Transverse colon (tissue), 4 donors: Measurements from ENCODE around the gene NUP214. TPM values are rescaled to one million over a fixed set of nuclear protein-coding genes. Genes with fewer than 3 reads are reported as not detected.

ENCODE experiments used
- DNase-seq: peaks from one replicate; pipeline ENCODE4 v3.0.0-alpha.2; 2019
- H3K27ac ChIP-seq, 4 donors: fragments of 200-600 bp; sonication (generic); 2 replicates each; pipeline ENCODE4 v1.5.1; 2016 to 2018; ENCODE audit warnings: inconsistent platforms in 4 of 4
- H3K27me3 ChIP-seq: fragments of 200-600 bp; sonication (generic); 2 replicates; pipeline ENCODE4 v1.5.1; 2017; ENCODE audit warnings: inconsistent platforms
- H3K36me3 ChIP-seq, 4 donors: fragments of 200-600 bp; sonication (generic); 2 replicates each; pipeline ENCODE4 v1.5.1; 2017 to 2019; ENCODE audit warnings: inconsistent platforms in 4 of 4
- H3K4me1 ChIP-seq, 4 donors: fragments of 200-600 bp; sonication (generic); 2 replicates each; pipeline ENCODE4 v1.5.1; 2017 to 2020; ENCODE audit warnings: inconsistent platforms in 4 of 4
- H3K4me3 ChIP-seq, 4 donors: fragments of 200-600 bp; sonication (generic); 1 replicate in 1 of 4; 2 replicates in 3 of 4; pipeline versions ENCODE4 v1.5.1 to v1.6.1; 2017 to 2019; ENCODE audit warnings: inconsistent platforms in 4 of 4
- H3K9me3 ChIP-seq, 2 donors: fragments of 200-600 bp; sonication (generic); 2 replicates each; pipeline ENCODE4 v1.5.1; 2017 to 2019; ENCODE audit warnings: inconsistent platforms in 2 of 2
- CTCF ChIP-seq, 5 experiments: fragments of 200-600 bp in 3 of 5; fragments of 450-650 bp in 2 of 5; sonication (generic) in 3 of 5; IDR thresholded peaks; 1 replicate in 2 of 5; 2 replicates in 3 of 5; pipeline ENCODE4 v1.5.1; 2016 to 2017; ENCODE audit warnings: antibody characterized with exemption in 5 of 5, inconsistent platforms in 3 of 5, mild to moderate bottlenecking in 2 of 5, moderate library complexity in 1 of 5
- EP300 ChIP-seq: sonication (generic); formaldehyde crosslinking; IDR thresholded peaks from one replicate; pipeline ENCODE4 v1.6.1; 2017; ENCODE audit warnings: antibody characterized with exemption, low read depth
- POLR2A ChIP-seq: fragments of 450-650 bp; IDR thresholded peaks from one replicate; pipeline ENCODE4 v1.6.1; 2016; ENCODE audit warnings: antibody characterized with exemption, mild to moderate bottlenecking, moderate library complexity
- POLR2AphosphoS5 ChIP-seq, 3 donors: sonication (generic); formaldehyde crosslinking; IDR thresholded peaks; one replicate each; pipeline ENCODE4 v1.6.1; 2016; ENCODE audit warnings: antibody characterized with exemption in 3 of 3
- WGBS, 2 donors: methylation state at CpG; one replicate each; pipeline ENCODE4 v1.1.5; 2018; ENCODE audit warnings: low coverage in 1 of 2; 5-methylcytosine and 5-hydroxymethylcytosine counted together
- in situ Hi-C, 4 donors: fragments of 200-750 bp; cut with MboI; loops; one replicate each; pipeline versions ENCODE4 v1.15.0 to v1.15.1; 2017; ENCODE audit warnings: low sequenced_read_pairs in 3 of 4, low pct_ligation_motif_present in 1 of 4, low pct_unique_long_range_greater_than_20kb in 1 of 4
- intact Hi-C: fragments of 100-400 bp; cut with DNase I; formaldehyde crosslinking; loops from one replicate; pipeline ENCODE4 v1.15.1; 2023; ENCODE audit warnings: low total_unique reads
- small RNA-seq, 4 donors: library from RNA; depleted of rRNA; stranded (forward); fragments of <200 nt; gene quantifications; one replicate each; pipeline ENCODE3, GENCODE V24; 2016
- total RNA-seq, 4 donors: library from RNA; depleted of rRNA; stranded (reverse); fragments of >200 nt; gene quantifications; one replicate each; pipeline ENCODE4 v1.1.0, GENCODE V29; 2016

NUP214 gene
- total RNA-seq, 4 donors from 2014 or later: 48.3 to 152 (median 85.9) TPM

- intact Hi-C loops (no loop called here), in situ Hi-C loops (no loop called here)
- 17% methylated on average over 37 of the region's 61 CpGs; no CpG with 5 or more reads in 1 of the 2 donors for WGBS, 2 donors
- no peak for DNase-seq
- TF ChIP-seq POLR2AphosphoS5 (IDR thresholded peaks at IDR 0.05) (no peak), CTCF (IDR thresholded peaks at IDR 0.05) (no peak), EP300 (no peak), POLR2A (no peak)
- H3K4me3 ChIP-seq: peak overlapping the region in 2 of 4 donors; percentile 18 to 27
- no peaks in the 10 kb centered on the region for H3K9me3 ChIP-seq
- H3K4me1 ChIP-seq: peaks cover 0 to 14% (median 7%) of the 10 kb centered on the region in 4 donors
- H3K27me3 ChIP-seq: peaks cover 38% of the 10 kb centered on the region
- no peaks in the 10 kb centered on the region for H3K36me3 ChIP-seq
- H3K27ac ChIP-seq: no peak overlapping the region
Observed at GRCh38 chr9:131282688-131283422, 157.5 kb downstream of the NUP214 start.

Small RNAs within 50 kb of the gene (small RNA-seq; reads per million reads assigned to genes)
- 0 reads per million in 4 donors for gene RNU6-881P

Other genes starting within 250 kb of the NUP214 start
- not detected for gene QRFP, start 228.8 kb upstream of the NUP214 start, total RNA-seq
- gene FIBCD1, start 186.3 kb upstream of the NUP214 start, total RNA-seq: 10 to 100 TPM in 1 of 4 donors, 1 to 10 TPM in 2, not detected in 1; 1.6 to 54.7 (median 3.3) TPM
- 1 to 10 TPM in 3 of 4 donors, under 1 TPM in 1; 0.82 to 6.6 (median 3.9) TPM for gene LAMC3, start 116.4 kb upstream of the NUP214 start, total RNA-seq
- gene AIF1L, start 29.1 kb upstream of the NUP214 start, total RNA-seq: 1 to 10 TPM in 3 of 4 donors, under 1 TPM in 1; 0.75 to 4.4 (median 1.7) TPM
- 1 to 10 TPM in 3 of 4 donors, under 1 TPM in 1; 1.00 to 3.4 (median 2.2) TPM for gene FAM78A, start 150.9 kb downstream of the NUP214 start, total RNA-seq
- gene PLPP7, start 164.1 kb downstream of the NUP214 start, total RNA-seq: 10 to 100 TPM in 1 of 4 donors, 1 to 10 TPM in 3; 3.0 to 10.3 (median 4.1) TPM